A549 (cell line): ENCODE data around the gene CHD6. TPM values are rescaled to one million over a fixed set of nuclear protein-coding genes. Genes with fewer than 3 reads are reported as not detected.
A peak's percentile ranks its signal among the peaks of the same experiment; 100 is the strongest.

ENCODE experiments used
- ATAC-seq, 2 experiments: fragments of 200-7000 bp in 1 of 2; fragments of >200 bp in 1 of 2; cut with Nextera tagmentation in 1 of 2; cut with Tn5 transposase in 1 of 2; 3 replicates each; pipeline versions ENCODE4 v1.8.0 to v1.9.1; 2018 to 2020; ENCODE audit warnings: mild to moderate bottlenecking in 1 of 2, moderate library complexity in 1 of 2
- CTCF ChIA-PET: fragments of 300-600 bp; sonication (Branson Sonifier 250); formaldehyde crosslinking; extraction: SDS; loops from one replicate; lab custom pipeline; 2021; ENCODE audit warnings: antibody characterized with exemption, inconsistent platforms; lab: Yijun Ruan, JAX
- POLR2A ChIA-PET: fragments of 350-600 bp; formaldehyde crosslinking; extraction: SDS; loops from one replicate; lab custom pipeline; 2021; ENCODE audit warnings: antibody characterized with exemption, inconsistent platforms; lab: Yijun Ruan, JAX
- DNase-seq, 2 experiments: peaks; one replicate each; pipeline versions ENCODE4 v3.0.0 to v3.0.0-alpha.2; 2011 to 2016; ENCODE audit warnings: low read depth in 1 of 2, low spot score in 1 of 2
- FAIRE-seq: peaks from 2 replicates; lab custom pipeline; 2011; peaks lifted over from hg19 to GRCh38; lab: Jason Lieb, UNC
- H3K27ac ChIP-seq, 2 experiments: fragments of >200 bp; sonication (Bioruptor Twin); formaldehyde crosslinking; 3 replicates each; pipeline ENCODE4 v1.5.1; 2016 to 2017
- H3K4me1 ChIP-seq: fragments of >200 bp; sonication (Bioruptor Twin); formaldehyde crosslinking; 3 replicates; pipeline ENCODE4 v1.6.1; 2016
- H3K4me2 ChIP-seq: fragments of >200 bp; sonication (Bioruptor Twin); formaldehyde crosslinking; 3 replicates; pipeline ENCODE4 v1.6.1; 2016
- H3K4me3 ChIP-seq: fragments of >200 bp; sonication (Bioruptor Twin); formaldehyde crosslinking; 3 replicates; pipeline ENCODE4 v1.5.1; 2016
- H3K9me3 ChIP-seq: fragments of >200 bp; sonication (Bioruptor Twin); formaldehyde crosslinking; 3 replicates; pipeline ENCODE4 v1.6.1; 2016
- CBX8 ChIP-seq: fragments of 200-600 bp; sonication (generic); IDR thresholded peaks from 2 replicates; pipeline ENCODE4 v1.6.1; 2016
- CHD2 ChIP-seq: fragments of 150-350 bp; IDR thresholded peaks from 2 replicates; pipeline ENCODE4 v1.6.1; 2014; ENCODE audit warnings: low read length; ENCODE audit not compliant: partially characterized antibody
- CTCF ChIP-seq: fragments of >200 bp; sonication (Bioruptor Twin); formaldehyde crosslinking; IDR thresholded peaks from 3 replicates; pipeline ENCODE4 v1.5.1; 2016
- EHF ChIP-seq: fragments of 250-450 bp; sonication (Bioruptor Pico); IDR thresholded peaks from 2 replicates; pipeline ENCODE4 v1.5.0; 2020; ENCODE audit warnings: mild to moderate bottlenecking
- FOSB ChIP-seq: fragments of 250-450 bp; sonication (Bioruptor Pico); IDR thresholded peaks from 2 replicates; pipeline ENCODE4 v1.5.0; 2020; ENCODE audit warnings: mild to moderate bottlenecking, moderate library complexity
- FOSL2 ChIP-seq, 2 experiments: fragments of 450-650 bp in 1 of 2; fragments of >200 bp in 1 of 2; sonication (Bioruptor Twin) in 1 of 2; formaldehyde crosslinking; IDR thresholded peaks; 2 replicates each; pipeline versions ENCODE4 v1.5.0 to v1.6.1; 2016 to 2020; ENCODE audit warnings: mild to moderate bottlenecking in 1 of 2, moderate library complexity in 1 of 2
- HDAC2 ChIP-seq: fragments of 200-600 bp; sonication (generic); IDR thresholded peaks from 2 replicates; pipeline ENCODE4 v1.6.1; 2016
- HOXA7 ChIP-seq: fragments of 250-450 bp; sonication (Bioruptor Pico); IDR thresholded peaks from 2 replicates; pipeline ENCODE4 v1.5.0; 2020; ENCODE audit warnings: mild to moderate bottlenecking, moderate library complexity
- HOXB5 ChIP-seq: fragments of 250-450 bp; sonication (Bioruptor Pico); IDR thresholded peaks from 2 replicates; pipeline ENCODE4 v1.5.0; 2020; ENCODE audit warnings: mild to moderate bottlenecking, moderate library complexity
- JUN ChIP-seq, 2 experiments: fragments of >200 bp; sonication (Bioruptor Twin); formaldehyde crosslinking; IDR thresholded peaks; 2 replicates in 1 of 2; 3 replicates in 1 of 2; pipeline ENCODE4 v1.6.1; 2016 to 2017
- KDM1A ChIP-seq: fragments of 200-600 bp; sonication (generic); IDR thresholded peaks from 2 replicates; pipeline ENCODE4 v1.6.1; 2016; ENCODE audit warnings: low read depth, mild to moderate bottlenecking
- KDM5A ChIP-seq: fragments of 200-600 bp; sonication (generic); IDR thresholded peaks from 2 replicates; pipeline ENCODE4 v1.6.1; 2016; ENCODE audit warnings: antibody characterized with exemption, mild to moderate bottlenecking
- MAFK ChIP-seq: fragments of 450-650 bp; IDR thresholded peaks from 2 replicates; pipeline ENCODE4 v1.6.1; 2014; ENCODE audit not compliant: partially characterized antibody
- MAX ChIP-seq: IDR thresholded peaks from 2 replicates; pipeline ENCODE4 v1.6.1; 2012
- MYC ChIP-seq: IDR thresholded peaks from 2 replicates; pipeline ENCODE4 v1.6.1; 2012; ENCODE audit warnings: mild to moderate bottlenecking, inconsistent platforms, low read length, improper control_type of control experiment, borderline replicate concordance
- NFE2L2 ChIP-seq: fragments of 150-350 bp; conservative IDR thresholded peaks from 2 replicates; pipeline ENCODE4 v1.6.1; 2014; ENCODE audit warnings: low read length
- NR3C1 ChIP-seq: fragments of >200 bp; sonication (Bioruptor Twin); formaldehyde crosslinking; IDR thresholded peaks from 3 replicates; pipeline ENCODE4 v1.6.1; 2017
- PBX3 ChIP-seq: IDR thresholded peaks from 2 replicates; pipeline ENCODE4 v1.6.1; 2012
- POLR2A ChIP-seq: IDR thresholded peaks from 2 replicates; pipeline ENCODE4 v1.6.1; 2012; ENCODE audit warnings: mild to moderate bottlenecking, low read length
- RFX5 ChIP-seq: fragments of 450-650 bp; IDR thresholded peaks from 2 replicates; pipeline ENCODE4 v1.7.1; 2014; ENCODE audit warnings: antibody characterized with exemption, mild to moderate bottlenecking, moderate library complexity
- RNF2 ChIP-seq: fragments of 200-600 bp; sonication (generic); IDR thresholded peaks from 2 replicates; pipeline ENCODE4 v1.6.1; 2016; ENCODE audit warnings: low read depth, mild to moderate bottlenecking, antibody characterized with exemption, moderate library complexity, borderline replicate concordance
- ZSCAN20 ChIP-seq: fragments of 250-450 bp; sonication (Bioruptor Pico); IDR thresholded peaks from 2 replicates; pipeline ENCODE4 v1.8.0; 2022; ENCODE audit warnings: mild to moderate bottlenecking, moderate library complexity
- WGBS: methylation state at CpG from one replicate; pipeline ENCODE4 v1.1.6; 2017; ENCODE audit errors: missing lambda C conversion rate; 5-methylcytosine and 5-hydroxymethylcytosine counted together
- polyA plus RNA-seq, 4 experiments: library from polyadenylated mRNA; depleted of rRNA in 3 of 4; stranded (reverse); fragments of >200 nt; fragmentation: RNase III in 1 of 4; extraction: RNeasy Plus Mini Kit Qiagen cat#74134 plus additional on column Dnase treatment in 1 of 4; gene quantifications; 2 replicates in 3 of 4; 3 replicates in 1 of 4; pipeline ENCODE4 v1.2.3, GENCODE V29; 2011 to 2017
- TF ChIP-seq, protein P1 (sequence below): fragments of >200 bp; sonication (Bioruptor Twin); formaldehyde crosslinking; IDR thresholded peaks from 3 replicates; pipeline ENCODE4 v1.6.1; 2016
- TF ChIP-seq, protein P2 (sequence below): fragments of 450-650 bp; IDR thresholded peaks from 2 replicates; pipeline ENCODE4 v1.6.1; 2014; ENCODE audit warnings: antibody characterized with exemption

CHD6 gene
- polyA plus RNA-seq, 2 of the 4 experiments (the other 2 are of a cell fraction), result 8.2 to 22.6 TPM

GRCh38 chr20:41436679-41437078 is 181.5 kb downstream of the CHD6 start (continued):
- TF ChIP-seq NR3C1 (no peak), EHF (CRISPR knock-in tag) (no peak), FOSL2 (IDR thresholded peaks at IDR 0.05) (no peak), FOSL2 (CRISPR knock-in tag; IDR thresholded peaks at IDR 0.05) (no peak), HOXB5 (CRISPR knock-in tag) (no peak), RNF2 (no peak), POLR2A (no peak)
- TF ChIP-seq, protein P1, sequence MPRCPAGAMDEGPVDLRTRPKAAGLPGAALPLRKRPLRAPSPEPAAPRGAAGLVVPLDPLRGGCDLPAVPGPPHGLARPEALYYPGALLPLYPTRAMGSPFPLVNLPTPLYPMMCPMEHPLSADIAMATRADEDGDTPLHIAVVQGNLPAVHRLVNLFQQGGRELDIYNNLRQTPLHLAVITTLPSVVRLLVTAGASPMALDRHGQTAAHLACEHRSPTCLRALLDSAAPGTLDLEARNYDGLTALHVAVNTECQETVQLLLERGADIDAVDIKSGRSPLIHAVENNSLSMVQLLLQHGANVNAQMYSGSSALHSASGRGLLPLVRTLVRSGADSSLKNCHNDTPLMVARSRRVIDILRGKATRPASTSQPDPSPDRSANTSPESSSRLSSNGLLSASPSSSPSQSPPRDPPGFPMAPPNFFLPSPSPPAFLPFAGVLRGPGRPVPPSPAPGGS, result no peak

GRCh38 chr20:41433203-41433602 is 185.0 kb downstream of the CHD6 start:
- FAIRE-seq, result no peak

GRCh38 chr20:41432746-41433145 is 185.4 kb downstream of the CHD6 start:
- Histone ChIP-seq H3K27ac (no peak overlapping the region), H3K9me3 (no peaks in the 10 kb centered on the region), H3K4me1 (peaks cover 9% of the 10 kb centered on the region; the same call in 2 of the 3 replicates), H3K4me2 (no peak overlapping the region), H3K4me3 (no peak overlapping the region)
- ATAC-seq (no peak), DNase-seq (no peak), FAIRE-seq (no peak)
- ChIA-PET CTCF (no interaction called here), POLR2A (no interaction called here)
- no peak for TF ChIP-seq KDM1A
- no peak for TF ChIP-seq KDM5A
- no peak for TF ChIP-seq ZSCAN20 (CRISPR knock-in tag)
- no peak for TF ChIP-seq HOXB5 (CRISPR knock-in tag)
- no peak for TF ChIP-seq HDAC2
- no peak for TF ChIP-seq HOXA7 (CRISPR knock-in tag)
- TF ChIP-seq JUN (IDR thresholded peaks at IDR 0.05), result no peak
- no peak for TF ChIP-seq FOSB (CRISPR knock-in tag)
- TF ChIP-seq CTCF, result no peak
- TF ChIP-seq NFE2L2, result no peak
- TF ChIP-seq CHD2, result no peak
- TF ChIP-seq RFX5, result no peak
- no peak for TF ChIP-seq RNF2
- TF ChIP-seq EHF (CRISPR knock-in tag), result no peak
- TF ChIP-seq CBX8, result no peak

More at GRCh38 chr20:41433203-41433602, 185.0 kb downstream of the CHD6 start:
- Histone ChIP-seq H3K4me1 (peaks cover 6% of the 10 kb centered on the region; the same call in 2 of the 3 replicates), H3K27ac (no peak overlapping the region), H3K4me2 (no peak overlapping the region), H3K9me3 (no peaks in the 10 kb centered on the region), H3K4me3 (no peak overlapping the region)
- TF ChIP-seq MAFK (peak; percentile 56), RNF2 (no peak), CBX8 (no peak)
- ChIA-PET CTCF (no interaction called here), POLR2A (no interaction called here)
- DNase-seq (no peak), ATAC-seq (no peak)
- 90% methylated on average over 4 of the region's 4 CpGs for WGBS

DNA sequence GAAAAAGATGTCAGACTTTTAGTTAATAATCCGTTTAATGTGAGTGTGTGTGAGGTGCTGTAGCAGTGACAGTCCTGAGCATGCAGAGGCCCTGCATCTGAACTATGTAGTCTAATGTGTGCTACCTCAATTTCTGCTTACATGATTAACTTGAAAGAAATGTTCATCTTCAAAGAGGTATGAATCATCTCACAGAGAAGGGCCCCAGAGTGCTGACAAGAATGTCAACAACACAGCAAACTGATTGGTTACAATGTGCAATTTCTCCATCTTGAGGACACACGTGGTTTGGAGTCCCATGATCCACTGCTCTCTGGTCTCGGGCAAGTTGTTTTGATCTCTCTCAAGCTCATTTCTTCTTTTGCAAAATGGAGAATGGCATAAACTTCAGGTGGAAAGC is 189.9 kb downstream of the CHD6 start:
- H3K4me3 ChIP-seq, result no peak overlapping the region
- H3K9me3 ChIP-seq, result no peaks in the 10 kb centered on the region
- peak; percentile 22 to 53 for DNase-seq
- H3K4me1 ChIP-seq, result peaks cover 9% of the 10 kb centered on the region; the same call in 2 of the 3 replicates
- TF ChIP-seq FOSL2 (IDR thresholded peaks at IDR 0.05), result no peak
- peak; percentile 32 for TF ChIP-seq FOSL2 (CRISPR knock-in tag; IDR thresholded peaks at IDR 0.05)
- TF ChIP-seq, protein P2, sequence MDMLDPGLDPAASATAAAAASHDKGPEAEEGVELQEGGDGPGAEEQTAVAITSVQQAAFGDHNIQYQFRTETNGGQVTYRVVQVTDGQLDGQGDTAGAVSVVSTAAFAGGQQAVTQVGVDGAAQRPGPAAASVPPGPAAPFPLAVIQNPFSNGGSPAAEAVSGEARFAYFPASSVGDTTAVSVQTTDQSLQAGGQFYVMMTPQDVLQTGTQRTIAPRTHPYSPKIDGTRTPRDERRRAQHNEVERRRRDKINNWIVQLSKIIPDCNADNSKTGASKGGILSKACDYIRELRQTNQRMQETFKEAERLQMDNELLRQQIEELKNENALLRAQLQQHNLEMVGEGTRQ, result 0 out of 2 replicates have a peak, but pooled peaks have one; percentile 7
- 0 out of 2 replicates have a peak, but pooled peaks have one; percentile 15 for TF ChIP-seq MAX
- TF ChIP-seq PBX3, result no peak
- TF ChIP-seq MYC, result no peak
- no peak for FAIRE-seq
- ChIA-PET CTCF (interaction anchor here (1.1 to 2.2 kb wide), 4 partner anchors 8 to 24 kb away, joined by 3 to 6 read pairs (median 4); no protein-coding TSS in a partner anchor), POLR2A (no interaction called here)
- WGBS, result 46% methylated on average over 3 of the region's 3 CpGs
- H3K27ac ChIP-seq, result no peak overlapping the region
- ATAC-seq, result peak; percentile 44 to 59; a peak in 5 of 6 replicates
- no peak overlapping the region for H3K4me2 ChIP-seq
